ENCODE data around the gene PDIA4.
A peak's percentile ranks its signal among the peaks of the same experiment; 100 is the strongest.

Gene PDIA4

DNA sequence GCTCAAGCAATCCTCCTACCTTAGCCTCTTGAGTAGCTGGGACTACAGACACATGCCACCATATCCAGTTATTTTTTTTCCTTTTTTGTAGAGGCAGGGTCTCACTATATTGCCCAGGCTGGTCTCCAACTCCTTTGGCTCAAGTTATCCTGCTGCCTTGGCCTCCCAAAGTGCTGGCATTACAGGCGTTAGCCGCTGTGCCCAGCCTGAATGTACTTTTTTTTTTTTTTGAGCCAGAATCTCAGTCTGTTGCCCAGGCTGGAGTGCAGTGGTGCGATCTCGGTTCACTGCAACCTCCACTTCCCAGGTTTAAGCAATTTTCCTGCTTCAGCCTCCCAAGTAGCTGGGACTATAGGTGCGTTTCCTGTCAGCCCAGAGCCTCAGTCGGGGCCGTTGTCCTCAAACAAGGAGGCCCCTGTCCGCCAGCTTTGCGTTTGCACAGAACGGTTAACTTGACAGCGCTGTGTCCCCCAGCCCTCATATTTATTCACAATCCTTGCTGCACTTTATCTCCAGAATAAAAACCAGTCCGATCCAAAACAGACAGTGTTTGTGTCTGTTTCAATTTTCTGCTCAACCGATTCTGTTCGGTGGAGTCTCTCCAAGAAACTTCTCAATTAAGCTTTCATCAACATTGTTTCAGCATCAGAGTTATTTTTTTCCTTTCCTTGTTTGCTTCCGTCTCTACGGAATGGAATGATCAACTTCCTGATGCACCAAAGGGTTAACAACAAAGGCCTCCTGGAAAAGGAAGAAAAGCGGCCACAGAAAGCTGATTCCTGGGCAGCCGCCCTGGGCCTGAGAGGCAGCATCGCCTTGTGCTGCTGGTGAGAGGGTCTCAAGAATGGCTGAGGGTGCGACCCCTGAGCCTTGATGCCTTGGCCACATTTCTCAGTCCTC is 64.5 kb downstream of the PDIA4 start:
- DNase-seq = no peak

DNA sequence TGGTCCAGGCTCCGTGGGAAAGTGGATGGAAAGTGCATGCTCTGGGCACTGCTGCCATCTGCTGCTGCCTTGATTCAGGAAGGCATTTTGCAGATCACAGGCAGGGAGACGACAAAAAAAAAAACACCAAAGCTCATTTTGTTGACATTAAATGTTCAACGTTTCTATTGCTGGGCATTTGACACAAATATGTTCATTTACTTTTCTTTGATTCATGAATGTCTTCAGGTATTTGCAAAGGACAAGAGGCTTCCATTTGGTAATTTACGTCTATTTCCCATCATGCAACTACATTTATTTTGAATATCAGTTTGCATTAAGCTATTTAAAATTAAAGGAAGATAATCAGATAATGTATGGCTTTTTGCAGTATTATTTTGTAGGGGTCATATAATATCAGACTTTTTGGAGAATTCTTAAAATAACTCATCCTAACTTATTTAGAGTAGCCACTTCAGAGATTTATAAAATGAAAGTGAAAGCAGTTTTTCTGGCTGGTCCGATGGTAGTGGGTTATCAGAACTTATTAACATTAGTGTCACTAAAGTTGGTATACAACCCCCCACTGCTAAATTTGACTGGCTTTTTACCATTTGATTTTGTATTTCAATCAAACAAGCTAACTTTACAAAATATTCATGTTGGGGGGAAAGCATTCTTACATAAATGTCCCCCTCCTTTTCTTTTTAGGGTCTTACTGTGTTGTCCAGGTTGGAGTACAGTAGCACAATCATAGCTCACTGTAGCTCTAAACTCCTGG is 65.3 kb downstream of the PDIA4 start:
- DNase-seq = peak; percentile 64

GRCh38 chr7:148962440-148962822 is 65.9 kb downstream of the PDIA4 start:
- DNase-seq = no peak

DNA sequence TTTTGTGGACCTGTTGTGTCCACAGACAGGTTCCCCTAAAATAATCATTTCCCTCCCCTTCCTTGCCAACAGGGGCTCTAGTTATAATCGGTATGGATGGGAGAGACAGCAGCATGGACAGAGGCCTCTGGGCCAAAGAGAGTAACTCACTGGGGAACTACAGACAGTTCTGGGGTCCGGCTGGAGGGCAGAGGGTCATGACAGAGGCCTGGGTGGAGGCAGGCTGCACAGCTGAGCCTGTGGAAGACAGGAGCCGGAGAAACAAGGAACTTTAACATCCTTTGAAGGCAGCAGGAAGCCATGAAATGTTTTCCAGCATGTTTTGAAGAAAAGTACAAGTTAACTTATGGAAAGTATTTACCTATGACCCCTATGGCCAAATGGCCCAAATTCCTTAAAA is 68.6 kb downstream of the PDIA4 start:
- DNase-seq = no peak

DNA sequence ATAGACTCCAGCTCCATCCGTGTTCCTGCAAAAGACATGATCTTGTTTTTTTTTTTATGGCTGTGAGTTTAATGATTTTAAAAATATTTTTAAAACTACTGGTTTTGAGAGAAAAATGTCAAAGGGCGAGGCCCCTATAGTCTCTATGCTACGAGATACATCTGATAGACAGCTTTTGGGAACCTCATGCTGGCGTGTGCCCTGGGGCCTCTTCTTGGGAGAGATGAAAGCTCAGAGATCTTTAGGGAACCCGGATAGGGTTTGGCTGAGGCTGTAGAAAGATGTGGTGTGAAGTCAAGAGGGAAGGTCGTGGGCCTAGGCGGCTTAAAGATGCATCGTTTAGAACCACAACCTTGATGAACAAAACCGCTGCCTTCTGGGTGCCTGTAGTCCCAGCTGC is 70.2 kb downstream of the PDIA4 start:
- DNase-seq = no peak

- DNase-seq = no peak
Measured at GRCh38 chr7:148954766-148955165, 73.5 kb downstream of the PDIA4 start.

DNA sequence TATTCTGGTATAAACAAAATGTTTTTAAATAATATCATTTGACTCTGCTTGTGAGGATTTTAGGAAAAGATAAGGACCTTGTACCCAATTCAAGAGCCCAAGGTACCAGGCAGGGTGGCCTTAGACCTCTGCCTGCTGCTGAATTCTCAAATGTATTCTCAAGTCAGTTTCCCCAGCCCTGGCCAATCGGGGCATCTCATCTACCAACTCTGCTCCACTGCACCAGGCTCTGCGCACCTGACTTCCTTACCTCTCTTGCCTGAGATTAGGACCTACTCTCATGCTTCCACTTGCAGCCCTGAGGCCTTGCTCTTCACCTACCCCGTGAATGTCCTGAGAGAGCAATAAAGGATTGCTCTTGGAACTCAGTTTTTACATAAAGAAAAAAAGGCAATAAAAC is 74.6 kb downstream of the PDIA4 start:
- DNase-seq = no peak
